Transverse colon (tissue), 4 donors: ENCODE data around the gene SEPTIN3.

ENCODE experiments used
- CTCF ChIP-seq, 5 experiments: fragments of 200-600 bp in 3 of 5; fragments of 450-650 bp in 2 of 5; sonication (generic) in 3 of 5; IDR thresholded peaks; 1 replicate in 2 of 5; 2 replicates in 3 of 5; pipeline ENCODE4 v1.5.1; 2016 to 2017; ENCODE audit warnings: antibody characterized with exemption in 5 of 5, inconsistent platforms in 3 of 5, mild to moderate bottlenecking in 2 of 5, moderate library complexity in 1 of 5
- POLR2AphosphoS5 ChIP-seq, 3 donors: sonication (generic); formaldehyde crosslinking; IDR thresholded peaks; one replicate each; pipeline ENCODE4 v1.6.1; 2016; ENCODE audit warnings: antibody characterized with exemption in 3 of 3

GRCh38 chr22:41971431-41971830, 2.2 kb downstream of the SEPTIN3 start:
- no peak for TF ChIP-seq CTCF (IDR thresholded peaks at IDR 0.05)
- no peak for TF ChIP-seq POLR2AphosphoS5 (IDR thresholded peaks at IDR 0.05)
